ENCODE data around the gene FRMPD2. TPM values are rescaled to one million over a fixed set of nuclear protein-coding genes. Genes with fewer than 3 reads are reported as not detected.

FRMPD2 gene
- total and polyA plus RNA-seq, 2 donors (not counting 3 experiments of a cell fraction or from before 2014, with no cell fraction given) = 0.42 TPM; not detected in 1

GRCh38 chr10:48271047-48271730 is 3.3 kb downstream of the FRMPD2 start:
- dilution Hi-C loops (cut with MboI; ENCODE audit: extremely low pct_ligation_motif_present, low sequenced_read_pairs) (no loop called here), intact Hi-C loops (cut with micrococcal nuclease) (no loop called here)
- Histone ChIP-seq H3K9me3 (replicated peaks; ENCODE audit: control insufficient read depth, insufficient read depth, low read length) (no peaks in the 10 kb centered on the region), H3K27me3 (ENCODE audit: control insufficient read depth in 2 of 2, insufficient read depth in 2 of 2, low read length in 2 of 2) (peaks cover 7 to 14% of the 10 kb centered on the region in 2 experiments), H3K36me3 (ENCODE audit: control insufficient read depth in 2 of 2, extremely low read depth in 1 of 2, insufficient read depth in 2 of 2, low read length in 2 of 2) (no peaks in the 10 kb centered on the region), H3K79me2 (ENCODE audit: control insufficient read depth, insufficient read depth, low read length) (no peaks in the 10 kb centered on the region), H3K4me3 (replicated peaks in 1 of 3; ENCODE audit: insufficient read depth in 1 of 3, low read depth in 1 of 3, low read length in 3 of 3) (no peak overlapping the region), H4K20me1 (replicated peaks; ENCODE audit: control insufficient read depth, extremely low read depth, insufficient read depth, low read length) (no peaks in the 10 kb centered on the region), H3K9ac (replicated peaks; ENCODE audit: extremely low read depth, insufficient read depth, low read length) (no peak overlapping the region), H3K4me2 (ENCODE audit: insufficient read depth, low read length) (no peak overlapping the region), H3K9me1 (replicated peaks; ENCODE audit: control insufficient read depth, extremely low read depth, insufficient read depth, low read length) (no peaks in the 10 kb centered on the region), H2AFZ (ENCODE audit: low read depth, low read length) (no peak overlapping the region), H3K4me1 (ENCODE audit: control insufficient read depth, extremely low read depth, insufficient read depth, low read length) (no peaks in the 10 kb centered on the region), H3K27ac (ENCODE audit: insufficient read depth, low read depth, low read length) (no peak overlapping the region)
- FAIRE-seq (no peak), DNase-seq (ENCODE audit: low read depth, low spot score) (no peak)
- TF ChIP-seq JUN (IDR thresholded peaks at IDR 0.05; ENCODE audit: borderline replicate concordance, insufficient read depth, insufficient read length, low read depth) (no peak), POLR2A (IDR thresholded peaks at IDR 0.05; ENCODE audit: low read depth, low read length) (no peak), GATA2 (IDR thresholded peaks at IDR 0.05; ENCODE audit: insufficient read depth, insufficient read length, low read depth, low read length) (no peak), MYC (IDR thresholded peaks at IDR 0.05; ENCODE audit: low read depth, low read length) (no peak), MAX (IDR thresholded peaks at IDR 0.05; ENCODE audit: insufficient read depth, insufficient read length) (no peak), CTCF (IDR thresholded peaks at IDR 0.05; ENCODE audit: extremely low read depth in 1 of 2, insufficient read depth in 1 of 2, low read depth in 1 of 2, low read length in 2 of 2) (no peak), EZH2 (IDR thresholded peaks at IDR 0.05; ENCODE audit: borderline replicate concordance, low read depth, low read length, severe bottlenecking) (no peak), POLR2AphosphoS5 (IDR thresholded peaks at IDR 0.05; ENCODE audit: insufficient read depth, low read depth, low read length) (no peak), FOS (IDR thresholded peaks at IDR 0.05; ENCODE audit: borderline replicate concordance, insufficient read depth, low read length) (no peak)
- ChIA-PET POLR2A (no interaction called here), CTCF (no interaction called here)
- no TSS peak for BruUV-seq (replicated peaks)

Measured in endothelial cell of umbilical vein (primary cell).